GM19452 (cell line): ENCODE measurements around the gene MGMT.

Source experiments
- ATAC-seq: cut with Tn5 transposase; IDR thresholded peaks from one replicate; pipeline ENCODE4 v1.9.1; 2021; ENCODE audit not compliant: unreplicated experiment

Gene MGMT

DNA sequence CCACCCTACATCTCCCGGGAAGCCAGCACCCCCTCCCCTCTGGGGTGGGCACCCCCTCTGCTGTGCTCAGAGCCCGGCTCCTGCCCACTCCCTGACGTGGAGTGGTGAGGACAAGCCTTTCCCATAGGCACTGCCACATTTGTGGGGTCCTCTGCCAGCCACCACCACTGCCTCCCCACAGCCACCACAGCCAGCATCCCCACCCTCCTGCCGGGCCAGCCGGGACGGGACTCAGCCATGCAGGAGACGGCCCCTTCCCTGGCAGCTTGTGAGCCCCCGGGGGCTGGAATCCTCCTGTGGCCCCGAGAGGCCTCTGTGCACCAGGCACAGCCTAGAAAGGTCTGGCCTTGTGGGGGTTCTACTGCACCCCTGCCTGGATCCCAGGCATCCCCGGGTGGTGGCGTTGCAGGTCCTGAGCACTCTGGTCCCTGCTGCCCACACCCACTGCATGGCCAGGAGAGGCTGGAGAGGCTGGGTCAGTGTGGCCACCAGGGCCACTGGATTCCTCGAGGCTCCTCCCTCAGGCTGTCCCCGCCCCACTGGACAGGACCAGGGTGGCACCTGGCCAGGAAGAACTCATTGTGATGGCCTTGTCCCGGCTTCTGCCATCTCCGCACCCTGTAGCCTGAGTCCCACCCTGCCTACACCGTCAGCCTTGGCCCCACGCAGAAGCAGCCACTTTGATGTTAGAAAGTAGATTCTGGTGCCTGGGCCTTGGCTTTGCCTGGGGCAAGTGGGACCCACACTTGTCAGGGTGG, 349.0 kb downstream of the MGMT start:
- ATAC-seq = no peak

DNA sequence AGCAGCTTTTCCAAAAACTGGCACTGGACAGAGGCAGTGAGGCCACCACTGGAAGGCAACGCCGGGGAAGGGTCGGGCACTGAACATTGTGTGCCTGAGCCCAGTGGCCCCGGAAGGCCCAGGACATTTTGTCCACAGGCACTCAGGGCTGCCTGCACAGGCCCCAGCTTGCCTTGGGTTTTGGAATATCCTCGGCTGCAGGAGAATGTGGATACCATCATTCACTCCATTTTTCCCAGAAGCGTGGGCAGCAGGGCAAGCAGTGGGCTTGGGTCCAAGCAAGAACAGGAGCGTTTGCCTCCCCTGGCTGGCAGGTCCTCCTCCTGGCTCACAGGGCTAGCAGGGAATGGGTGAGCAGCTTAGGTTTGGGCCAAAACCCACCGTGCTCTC, 349.6 kb downstream of the MGMT start:
- no peak for ATAC-seq
